ENCODE results near the gene MUC21.

MUC21 gene

GRCh38 chr6:31037682-31038081 lies 54.2 kb downstream of the MUC21 start:
- no peak overlapping the region for H3K4ac ChIP-seq (ENCODE audit: low read length)
- no peak for DNase-seq (ENCODE audit: low spot score)
- H3K14ac ChIP-seq (ENCODE audit: low read length), result no peak overlapping the region
- no peak overlapping the region for H3K4me3 ChIP-seq (ENCODE audit: low read length in 2 of 2)
- no peak overlapping the region for H3K23ac ChIP-seq (ENCODE audit: low read depth, low read length, poor library complexity)
- H3K9ac ChIP-seq (ENCODE audit: low read depth, low read length, poor library complexity), result no peak overlapping the region
- H2AK5ac ChIP-seq (ENCODE audit: low read depth, low read length), result no peak overlapping the region
- H3K18ac ChIP-seq (ENCODE audit: low read length), result no peak overlapping the region
- WGBS, 2 donors (ENCODE audit: extremely low coverage in 2 of 2, insufficient read length in 2 of 2, insufficient replicate concordance in 1 of 2), result no CpG with 5 or more reads among the region's 3 CpGs
- no peak overlapping the region for H2BK5ac ChIP-seq (ENCODE audit: low read length)
- H2BK12ac ChIP-seq (ENCODE audit: low read length), result no peak overlapping the region
- H3K79me1 ChIP-seq (ENCODE audit: low read depth, low read length), result no peaks in the 10 kb centered on the region
- H3K9me3 ChIP-seq (replicated peaks in 1 of 2; ENCODE audit: control insufficient read depth in 2 of 2, insufficient read depth in 1 of 2, low read depth in 1 of 2, low read length in 2 of 2), result no peaks in the 10 kb centered on the region
- H3K27ac ChIP-seq (replicated peaks; ENCODE audit: low read length), result no peak overlapping the region
- no peak overlapping the region for H2BK120ac ChIP-seq (ENCODE audit: low read depth, low read length)
- H3K36me3 ChIP-seq (replicated peaks in 1 of 2; ENCODE audit: control insufficient read depth in 2 of 2, insufficient read depth in 2 of 2, low read length in 2 of 2), result no peaks in the 10 kb centered on the region
- H4K91ac ChIP-seq (ENCODE audit: low read depth, low read length, poor library complexity), result no peak overlapping the region
- no peak overlapping the region for H4K8ac ChIP-seq (ENCODE audit: low read depth, low read length)
- H3K27me3 ChIP-seq (ENCODE audit: control insufficient read depth in 3 of 3, insufficient read depth in 3 of 3, low read depth in 1 of 3, low read length in 3 of 3), result no peaks in the 10 kb centered on the region
- no peak overlapping the region for H3K4me2 ChIP-seq (ENCODE audit: insufficient read depth, low read length, poor library complexity, severe bottlenecking)
- no peak overlapping the region for H2BK15ac ChIP-seq (ENCODE audit: low read length)
- H2AFZ ChIP-seq (ENCODE audit: low read length), result no peak overlapping the region
- H3K4me1 ChIP-seq (ENCODE audit: control insufficient read depth in 2 of 2, insufficient read depth in 1 of 2, low read depth in 1 of 2, low read length in 2 of 2), result peaks cover 0 to 5% of the 10 kb centered on the region in 2 donors

GRCh38 chr6:31038559-31038958 lies 55.0 kb downstream of the MUC21 start:
- H2AFZ ChIP-seq (ENCODE audit: low read length), result no peak overlapping the region
- H3K14ac ChIP-seq (ENCODE audit: low read length), result no peak overlapping the region
- no peak overlapping the region for H3K27ac ChIP-seq (replicated peaks; ENCODE audit: low read length)
- no peak overlapping the region for H4K8ac ChIP-seq (ENCODE audit: low read depth, low read length)
- no peaks in the 10 kb centered on the region for H3K27me3 ChIP-seq (ENCODE audit: control insufficient read depth in 3 of 3, insufficient read depth in 3 of 3, low read depth in 1 of 3, low read length in 3 of 3)
- H2BK120ac ChIP-seq (ENCODE audit: low read depth, low read length), result no peak overlapping the region
- H3K4me3 ChIP-seq (ENCODE audit: low read length in 2 of 2), result no peak overlapping the region
- H3K4ac ChIP-seq (ENCODE audit: low read length), result no peak overlapping the region
- no CpG with 5 or more reads among the region's 8 CpGs for WGBS, 2 donors (ENCODE audit: extremely low coverage in 2 of 2, insufficient read length in 2 of 2, insufficient replicate concordance in 1 of 2)
- H3K4me2 ChIP-seq (ENCODE audit: insufficient read depth, low read length, poor library complexity, severe bottlenecking), result no peak overlapping the region
- no peak overlapping the region for H3K9ac ChIP-seq (ENCODE audit: low read depth, low read length, poor library complexity)
- no peak overlapping the region for H2BK12ac ChIP-seq (ENCODE audit: low read length)
- no peak overlapping the region for H2BK5ac ChIP-seq (ENCODE audit: low read length)
- H2BK15ac ChIP-seq (ENCODE audit: low read length), result no peak overlapping the region
- no peak overlapping the region for H4K91ac ChIP-seq (ENCODE audit: low read depth, low read length, poor library complexity)
- peaks cover 0 to 5% of the 10 kb centered on the region in 2 donors for H3K4me1 ChIP-seq (ENCODE audit: control insufficient read depth in 2 of 2, insufficient read depth in 1 of 2, low read depth in 1 of 2, low read length in 2 of 2)
- no peaks in the 10 kb centered on the region for H3K9me3 ChIP-seq (replicated peaks in 1 of 2; ENCODE audit: control insufficient read depth in 2 of 2, insufficient read depth in 1 of 2, low read depth in 1 of 2, low read length in 2 of 2)
- H3K36me3 ChIP-seq (replicated peaks in 1 of 2; ENCODE audit: control insufficient read depth in 2 of 2, insufficient read depth in 2 of 2, low read length in 2 of 2), result no peaks in the 10 kb centered on the region
- no peak overlapping the region for H2AK5ac ChIP-seq (ENCODE audit: low read depth, low read length)
- no peak overlapping the region for H3K18ac ChIP-seq (ENCODE audit: low read length)
- no peak for DNase-seq (ENCODE audit: low spot score)
- no peak overlapping the region for H3K23ac ChIP-seq (ENCODE audit: low read depth, low read length, poor library complexity)
- no peaks in the 10 kb centered on the region for H3K79me1 ChIP-seq (ENCODE audit: low read depth, low read length)

All from neuronal stem cell (in vitro differentiated cells).